ENCODE measurements around the gene PITPNM3. TPM values are rescaled to one million over a fixed set of nuclear protein-coding genes. Genes with fewer than 3 reads are reported as not detected.

The PITPNM3 gene
- total and polyA plus RNA-seq, 2 of the 13 experiments (the other 11 are each of a cell fraction or from before 2014, with no cell fraction given): 0.13 to 0.29 TPM

GRCh38 chr17:6494239-6494941 is 62.0 kb downstream of the PITPNM3 start:
- Histone ChIP-seq H3K9ac (ENCODE audit: insufficient read depth, low read depth, low read length) (no peak overlapping the region), H3K4me3 (replicated peaks in 1 of 3; ENCODE audit: insufficient read depth in 1 of 3, low read depth in 2 of 3, low read length in 3 of 3) (no peak overlapping the region), H3K4me2 (ENCODE audit: low read depth, low read length) (no peak overlapping the region), H3K4me1 (ENCODE audit: insufficient read depth, low read length) (no peaks in the 10 kb centered on the region), H2AFZ (ENCODE audit: low read length) (no peak overlapping the region), H3K27me3 (ENCODE audit: control insufficient read depth in 1 of 2, insufficient read depth in 2 of 2, low read length in 2 of 2) (no peaks in the 10 kb centered on the region; a peak in 1 of 5 replicates), H3K36me3 (replicated peaks in 1 of 2; ENCODE audit: control insufficient read depth in 1 of 2, insufficient read depth in 2 of 2, low read length in 2 of 2) (no peaks in the 10 kb centered on the region), H4K20me1 (ENCODE audit: insufficient read depth, low read length) (no peaks in the 10 kb centered on the region), H3K27ac (ENCODE audit: extremely low read length, insufficient read depth, low read length) (no peak overlapping the region), H3K79me2 (ENCODE audit: insufficient read depth, low read length) (no peaks in the 10 kb centered on the region), H3K9me3 (ENCODE audit: low read length) (no peaks in the 10 kb centered on the region)
- in situ Hi-C loops (cut with HindIII; ENCODE audit: extremely low pct_ligation_motif_present, low pct_unique_long_range_greater_than_20kb) (no loop called here), intact Hi-C loops (cut with micrococcal nuclease; ENCODE audit: unreplicated experiment) (no loop called here)
- ChIA-PET POLR2A (no interaction called here), CTCF (ENCODE audit: low intra/inter-chr PET ratio, low total read pairs) (no interaction called here)
- no peak for DNase-seq (ENCODE audit: low spot score)
- FAIRE-seq: no peak
- TF ChIP-seq PCBP1 (IDR thresholded peaks at IDR 0.05; ENCODE audit: borderline replicate concordance, low read depth, low read length) (no peak), AGO2 (optimal IDR thresholded peaks at IDR 0.05; ENCODE audit: low read depth, low read length) (no peak), ZNF83 (CRISPR knock-in tag; IDR thresholded peaks at IDR 0.05; ENCODE audit: borderline replicate concordance) (no peak), PPARG (CRISPR knock-in tag; conservative IDR thresholded peaks at IDR 0.05) (no peak), ZNF547 (CRISPR knock-in tag; IDR thresholded peaks at IDR 0.05) (no peak), HOXD1 (CRISPR knock-in tag; IDR thresholded peaks at IDR 0.05) (no peak)
- ATAC-seq: no peak
- 56% methylated on average over 4 of the region's 5 CpGs for WGBS (ENCODE audit: low lambda C conversion rate)
- no TSS peak for BruUV-seq (replicated peaks)

DNA sequence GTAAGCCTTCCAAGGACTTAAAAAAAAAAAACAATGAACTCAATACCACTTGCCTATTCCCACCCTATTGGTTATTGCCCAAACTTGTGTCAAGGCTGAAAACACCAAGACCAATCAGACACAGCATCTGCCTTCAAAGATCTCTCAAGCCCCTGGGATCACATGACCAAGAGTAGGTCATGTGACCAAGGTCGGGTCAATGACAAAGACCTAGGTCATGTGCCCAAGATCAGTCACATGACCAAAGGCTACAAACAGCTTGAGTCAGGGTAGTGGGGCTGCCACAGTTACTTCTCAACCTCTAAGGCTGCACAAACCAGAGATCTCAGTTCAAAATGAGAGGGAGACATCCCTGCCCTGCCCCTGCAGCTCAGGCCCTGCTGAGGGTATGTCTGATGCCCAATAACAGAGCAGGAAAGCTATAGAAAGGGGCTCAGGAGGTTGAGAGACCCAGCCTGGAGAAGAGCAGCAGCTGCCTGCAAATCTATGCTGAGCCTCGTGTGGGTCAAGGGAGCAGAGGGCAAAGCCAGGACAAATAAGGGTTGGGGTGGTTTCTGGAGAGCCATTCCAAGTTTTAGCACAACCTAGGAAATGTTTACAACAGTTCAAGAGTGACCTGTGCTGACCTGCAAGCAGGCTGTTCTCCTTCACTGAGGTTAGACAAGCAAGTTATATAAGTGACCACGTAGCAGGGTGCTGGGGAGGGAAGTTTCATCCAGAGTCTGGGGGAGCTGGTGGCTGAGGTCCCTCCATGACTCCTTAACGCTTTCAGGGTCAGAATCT is 63.3 kb downstream of the PITPNM3 start:
- Histone ChIP-seq H3K79me2 (ENCODE audit: insufficient read depth, low read length) (no peaks in the 10 kb centered on the region), H4K20me1 (ENCODE audit: insufficient read depth, low read length) (no peaks in the 10 kb centered on the region), H3K9ac (ENCODE audit: insufficient read depth, low read depth, low read length) (no peak overlapping the region), H3K4me1 (ENCODE audit: insufficient read depth, low read length) (no peaks in the 10 kb centered on the region), H3K4me2 (ENCODE audit: low read depth, low read length) (no peak overlapping the region), H3K27ac (ENCODE audit: extremely low read length, insufficient read depth, low read length) (no peak overlapping the region), H3K4me3 (replicated peaks in 1 of 3; ENCODE audit: insufficient read depth in 1 of 3, low read depth in 2 of 3, low read length in 3 of 3) (no peak overlapping the region), H3K36me3 (replicated peaks in 1 of 2; ENCODE audit: control insufficient read depth in 1 of 2, insufficient read depth in 2 of 2, low read length in 2 of 2) (no peaks in the 10 kb centered on the region), H3K9me3 (ENCODE audit: low read length) (no peaks in the 10 kb centered on the region), H3K27me3 (ENCODE audit: control insufficient read depth in 1 of 2, insufficient read depth in 2 of 2, low read length in 2 of 2) (no peaks in the 10 kb centered on the region; a peak in 1 of 5 replicates), H2AFZ (ENCODE audit: low read length) (no peak overlapping the region)
- FAIRE-seq (no peak), ATAC-seq (no peak), DNase-seq (ENCODE audit: low spot score) (peak; percentile 19)
- intact Hi-C loops (cut with micrococcal nuclease; ENCODE audit: unreplicated experiment) (no loop called here), in situ Hi-C loops (cut with HindIII; ENCODE audit: extremely low pct_ligation_motif_present, low pct_unique_long_range_greater_than_20kb) (no loop called here)
- POLR2A ChIA-PET: no interaction called here
- BruUV-seq (replicated peaks): no TSS peak
- 23% methylated on average over 4 of the region's 4 CpGs for WGBS (ENCODE audit: low lambda C conversion rate)
- CTCF ChIA-PET (ENCODE audit: low intra/inter-chr PET ratio, low total read pairs): no interaction called here
- TF ChIP-seq ZNF317 (CRISPR knock-in tag; IDR thresholded peaks at IDR 0.05): no peak
- TF ChIP-seq KDM5A (IDR thresholded peaks at IDR 0.05; ENCODE audit: borderline replicate concordance, low read length): no peak
- TF ChIP-seq HNRNPUL1 (IDR thresholded peaks at IDR 0.05; ENCODE audit: low read depth, low read length): no peak
- TF ChIP-seq YEATS2 (CRISPR knock-in tag; IDR thresholded peaks at IDR 0.05; ENCODE audit: borderline replicate concordance): no peak
- TF ChIP-seq DZIP1 (CRISPR knock-in tag; IDR thresholded peaks at IDR 0.05): no peak
- TF ChIP-seq POLR2A (IDR thresholded peaks at IDR 0.05; ENCODE audit: insufficient read depth in 1 of 2, low read depth in 2 of 2, low read length in 2 of 2): no peak
- TF ChIP-seq ZNF350 (CRISPR knock-in tag; IDR thresholded peaks at IDR 0.05; ENCODE audit: borderline replicate concordance, low read depth): no peak
- no peak for TF ChIP-seq ZNF619 (CRISPR knock-in tag; IDR thresholded peaks at IDR 0.05)

Data from HepG2 (cell line).